Prostate gland (tissue), 2 donors: ENCODE data around the gene CELSR3.

Source experiments
- CTCF ChIP-seq, 4 experiments: fragments of 200-600 bp in 2 of 4; fragments of 450-650 bp in 2 of 4; sonication (generic) in 2 of 4; IDR thresholded peaks; 1 replicate in 3 of 4; 2 replicates in 1 of 4; pipeline ENCODE4 v1.5.1; 2016 to 2019; ENCODE audit warnings: antibody characterized with exemption in 4 of 4, mild to moderate bottlenecking in 2 of 4, moderate library complexity in 2 of 4
- POLR2A ChIP-seq: fragments of 450-650 bp; IDR thresholded peaks from one replicate; pipeline ENCODE4 v1.6.1; 2016; ENCODE audit warnings: antibody characterized with exemption, mild to moderate bottlenecking
- POLR2AphosphoS5 ChIP-seq: sonication (generic); formaldehyde crosslinking; IDR thresholded peaks from one replicate; pipeline ENCODE4 v1.6.1; 2017; ENCODE audit warnings: antibody characterized with exemption

- TF ChIP-seq CTCF (IDR thresholded peaks at IDR 0.05), result no peak
- TF ChIP-seq POLR2AphosphoS5, result no peak
- TF ChIP-seq POLR2A, result no peak
Measured at GRCh38 chr3:48680811-48681540, 18.3 kb upstream of the CELSR3 start.
